Hematopoietic multipotent progenitor cell (in vitro differentiated cells): Measurements from ENCODE around the gene NCAPH2. TPM values are rescaled to one million over a fixed set of nuclear protein-coding genes. Genes with fewer than 3 reads are reported as not detected.
"Not testable (repeated sequence)": the region's sequence is repeated elsewhere in the genome, so short reads cannot be mapped to it uniquely, and the experiment has no call there.

Source experiments
- DNase-seq, 3 donors: peaks; one replicate each; pipeline ENCODE4 v3.0.0-alpha.2; 2011 to 2015; ENCODE audit warnings: low read depth in 2 of 3, low spot score in 2 of 3
- total RNA-seq: library from RNA; depleted of rRNA; stranded (reverse); fragments of >200 nt; gene quantifications from one replicate; pipeline ENCODE4 v1.2.3, GENCODE V29; 2012

NCAPH2 gene
- total RNA-seq, 1 donor = 38.2 TPM

DNA sequence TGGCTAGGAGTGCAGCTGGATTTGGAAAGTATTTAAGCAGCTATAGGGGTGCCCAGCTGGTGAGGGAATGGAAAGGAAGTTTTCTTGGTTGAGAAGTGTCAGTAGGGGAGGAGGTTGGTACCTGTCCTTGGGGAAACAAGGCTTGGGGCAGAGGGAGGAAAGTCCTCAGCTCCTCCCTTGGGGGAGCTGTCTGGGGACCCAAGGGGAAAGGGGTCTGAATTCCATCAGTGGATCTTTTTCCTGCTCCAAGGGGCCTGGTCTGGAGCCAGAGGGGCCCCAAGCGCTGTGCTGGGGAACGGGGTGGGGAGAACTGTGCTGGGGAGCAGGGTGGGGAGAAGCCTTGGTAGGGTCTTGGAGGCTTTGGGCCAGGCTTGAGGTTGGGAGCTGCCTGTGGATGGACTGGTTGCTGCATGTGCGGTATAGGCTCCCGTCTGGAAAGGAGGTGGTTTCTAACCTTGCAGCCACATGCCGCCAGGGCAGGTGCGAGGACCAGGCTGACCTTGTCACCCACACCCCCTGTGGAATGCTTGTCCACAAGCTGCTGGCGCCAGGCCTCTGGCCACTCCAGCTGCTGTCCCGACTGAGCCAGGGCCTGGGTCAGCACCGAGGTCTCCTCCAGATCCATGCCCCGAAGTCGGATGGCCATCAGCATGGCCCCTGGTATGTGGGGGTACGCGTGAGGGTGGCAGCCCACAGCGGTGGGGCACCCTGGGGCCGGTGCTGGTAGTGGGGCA, 20.8 kb downstream of the NCAPH2 start:
- no peak for DNase-seq

GRCh38 chr22:50529416-50529896, 21.4 kb downstream of the NCAPH2 start:
- no peak for DNase-seq

DNA sequence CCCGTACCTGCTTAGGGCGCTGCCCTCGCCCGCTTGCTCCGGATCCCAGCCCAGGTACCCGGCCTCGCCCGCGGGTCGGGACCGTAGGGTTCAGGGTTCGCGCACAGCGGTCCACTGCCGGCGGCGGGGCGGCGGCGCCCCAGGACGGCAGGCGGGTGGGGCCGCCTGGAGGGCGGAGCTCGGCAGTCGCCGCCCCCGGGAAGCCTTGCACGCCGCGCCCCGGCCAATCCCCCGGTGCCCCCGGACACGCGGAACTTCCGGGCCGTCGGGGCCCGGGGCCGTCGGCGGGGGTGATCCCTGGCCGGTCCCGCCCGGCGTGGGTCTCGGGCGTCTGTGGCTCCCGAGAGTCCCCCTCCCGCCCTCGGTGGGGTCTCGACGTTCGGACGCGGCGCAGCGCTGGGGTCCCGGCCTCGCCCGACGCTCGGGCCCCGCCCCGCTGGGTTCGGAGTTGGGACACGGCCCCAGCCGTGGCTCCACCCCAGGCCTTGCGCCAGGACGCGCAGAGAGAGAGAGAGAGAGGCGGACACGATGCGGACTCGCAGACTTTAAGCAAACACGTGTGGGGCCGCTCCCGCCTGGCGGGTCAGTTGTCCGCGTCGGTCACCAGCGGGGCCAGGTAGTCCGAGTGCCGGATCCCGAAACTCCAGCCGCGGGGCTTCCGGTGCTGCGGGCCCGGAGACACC, 22.0 kb downstream of the NCAPH2 start, which contains the start of gene TYMP:
TYMP (minus strand) TSS at position 116 of the 683 bp plus-strand sequence. CDS start 303 bp downstream, outside the sequence.
- peak in 2 of 3 donors; percentile 42 to 48 for DNase-seq

GRCh38 chr22:50530580-50530876, 22.5 kb downstream of the NCAPH2 start:
- DNase-seq = no peak

GRCh38 chr22:50530877-50531545, 23.0 kb downstream of the NCAPH2 start:
- DNase-seq = peak in 2 of 3 donors; percentile 79 to 87

DNA sequence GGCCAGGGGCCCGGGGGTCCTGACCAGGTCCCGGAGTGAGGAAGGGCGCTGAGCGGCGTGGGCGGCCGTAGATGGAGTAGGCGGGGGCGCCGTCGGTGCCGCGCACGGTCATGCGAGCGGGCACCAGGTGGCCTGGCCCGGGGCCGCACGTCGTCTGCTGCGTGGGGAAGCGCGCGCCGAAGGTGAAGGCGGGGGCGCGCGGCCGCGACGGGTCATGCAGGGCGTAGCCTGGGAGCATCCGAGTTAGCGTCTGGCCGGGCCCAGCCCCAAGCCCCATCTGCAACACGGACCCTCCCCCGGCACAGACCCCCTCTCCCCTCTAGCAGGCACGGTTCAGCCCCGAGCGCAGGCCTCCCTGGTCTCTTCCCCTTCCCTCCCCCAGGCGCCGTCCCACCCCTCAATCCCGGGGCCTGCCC, 23.5 kb downstream of the NCAPH2 start:
- DNase-seq = peak in 2 of 3 donors; percentile 52 to 57

DNA sequence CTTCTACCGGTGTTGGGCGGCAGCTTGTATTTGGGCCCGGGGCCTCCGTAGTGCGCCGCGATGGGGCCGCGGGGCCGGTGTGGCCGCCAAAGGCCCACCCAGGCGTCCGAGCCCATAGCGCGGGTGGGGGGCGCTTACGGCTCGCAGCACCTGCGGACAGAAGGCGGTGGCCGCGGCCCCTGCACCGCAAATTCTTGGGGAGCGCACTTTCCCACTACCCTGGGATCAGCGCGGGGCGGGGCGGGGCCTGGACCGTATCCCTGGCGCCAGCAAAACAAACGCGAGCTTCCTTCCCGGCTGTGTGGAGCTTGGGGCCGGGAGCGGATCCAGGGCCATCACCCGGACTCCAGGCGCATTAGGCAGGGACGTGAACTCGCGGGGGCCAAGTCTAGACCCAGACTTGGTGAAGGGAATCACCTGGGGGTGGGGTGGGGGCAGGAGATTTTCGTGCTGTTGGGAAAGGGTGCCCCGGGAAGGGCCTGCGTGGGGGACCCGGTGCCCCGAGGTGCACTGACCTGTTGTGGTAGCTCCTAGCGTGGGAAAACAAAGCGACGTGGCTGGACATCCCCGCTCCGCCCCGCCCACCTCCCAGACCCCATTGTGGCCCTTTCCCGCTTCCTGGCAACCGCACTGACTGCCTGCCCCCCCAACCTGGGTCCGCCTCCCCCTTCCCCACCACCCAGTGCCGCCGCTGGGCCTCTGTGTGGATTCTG, 24.1 kb downstream of the NCAPH2 start:
- DNase-seq = no peak

DNA sequence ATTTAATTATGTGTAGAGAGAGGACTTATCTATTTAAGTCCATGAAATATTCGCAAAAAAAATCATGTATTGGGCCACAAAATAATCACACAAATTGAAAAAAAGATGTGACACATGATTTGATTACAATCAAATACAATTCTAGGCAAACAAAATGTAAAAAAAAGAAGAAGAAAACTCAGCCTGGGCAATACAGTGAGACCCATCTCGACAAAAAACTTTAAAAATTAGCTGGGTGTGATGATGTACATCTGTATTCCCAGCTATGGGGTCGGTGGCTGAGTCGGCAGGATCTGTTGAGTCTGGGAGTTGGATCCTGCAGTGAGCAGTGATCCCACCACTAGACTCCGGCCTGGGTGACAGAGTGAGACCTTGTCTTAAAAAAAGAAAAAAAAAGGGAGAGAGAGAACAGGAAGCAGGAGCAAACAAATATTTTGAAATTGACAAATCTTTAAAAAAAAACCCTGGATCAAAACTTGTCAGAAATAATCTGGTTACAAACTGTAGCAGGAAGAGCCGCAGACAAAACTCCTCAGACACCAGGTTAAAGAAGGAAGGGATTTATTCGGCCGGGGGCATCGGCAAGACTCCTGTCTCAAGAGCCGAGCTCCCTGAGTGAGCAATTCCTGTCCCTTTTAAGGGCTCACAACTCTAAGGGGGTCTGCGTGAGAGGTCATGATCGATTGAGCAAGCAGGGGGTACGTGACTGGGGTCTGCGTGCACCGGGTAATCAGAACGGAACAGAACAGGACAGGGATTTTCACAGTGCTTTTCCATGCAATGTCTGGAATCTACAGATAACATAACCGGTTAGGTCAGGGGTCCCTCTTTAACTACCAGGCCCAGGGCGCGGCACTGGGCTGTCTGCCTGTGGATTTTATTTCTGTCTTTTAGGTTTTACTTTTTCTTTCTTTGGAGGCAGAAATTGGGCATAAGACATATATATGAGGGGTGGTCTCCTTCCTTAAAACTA, 25.1 kb downstream of the NCAPH2 start:
- DNase-seq = no peak

DNA sequence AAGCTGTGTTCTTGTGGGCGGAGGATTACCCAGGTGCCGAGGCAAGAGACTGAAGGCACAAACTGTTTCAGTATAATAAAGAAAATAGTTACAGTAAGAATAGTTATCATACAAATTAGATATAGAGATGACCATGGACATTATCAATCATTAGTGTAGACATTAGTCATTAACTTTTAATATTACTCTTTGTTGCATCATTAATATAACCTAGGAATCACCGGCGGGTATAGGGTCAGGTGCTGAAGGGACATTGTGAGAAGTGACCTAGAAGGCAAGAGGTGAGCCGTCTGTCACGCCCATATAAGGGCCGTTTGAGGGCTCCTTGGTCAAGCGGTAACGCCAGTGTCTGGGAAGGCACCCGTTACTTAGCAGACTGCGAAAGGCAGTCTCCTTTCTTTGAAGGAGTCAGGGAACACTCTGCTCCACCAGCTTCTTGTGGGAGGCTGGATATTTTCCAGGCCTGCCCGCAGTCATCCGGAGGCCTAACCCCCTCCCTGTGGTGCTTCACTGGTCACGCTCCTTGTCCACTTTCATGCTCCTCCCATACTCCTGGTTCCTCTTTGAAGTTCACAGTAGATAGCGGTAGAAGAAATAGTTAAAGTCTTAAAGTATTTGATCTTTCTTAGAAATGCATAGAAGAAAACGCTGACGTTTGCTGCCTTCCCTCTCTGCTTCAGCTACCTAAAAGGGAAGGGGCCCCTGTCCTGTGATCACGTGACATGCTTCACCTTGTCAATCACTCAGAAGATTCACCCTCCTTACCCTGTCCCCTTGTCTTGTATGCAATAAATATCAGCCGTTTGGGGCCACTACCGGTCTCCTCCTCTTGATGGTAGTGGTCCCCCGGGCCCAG, 26.1 kb downstream of the NCAPH2 start:
- DNase-seq = not testable (repeated sequence)

DNA sequence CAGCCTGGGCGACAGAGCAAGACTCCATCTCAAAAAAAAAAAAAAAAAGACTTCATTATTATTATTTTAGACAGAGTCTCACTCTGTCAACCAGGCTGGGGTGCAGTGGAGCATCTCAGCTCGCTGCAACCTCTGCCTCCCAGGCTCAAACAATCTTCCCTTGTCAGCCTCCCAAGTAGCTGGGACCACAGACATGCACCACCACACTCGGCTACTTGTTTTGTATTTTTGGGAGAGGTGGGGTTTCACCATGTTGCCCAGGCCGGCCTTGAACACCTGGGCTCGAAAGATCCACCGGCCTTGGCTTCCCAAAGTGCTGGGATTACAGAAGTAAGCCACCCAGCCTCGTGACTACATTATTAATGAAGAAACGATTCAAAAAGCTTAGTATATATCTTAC, 27.1 kb downstream of the NCAPH2 start:
- no peak for DNase-seq

DNA sequence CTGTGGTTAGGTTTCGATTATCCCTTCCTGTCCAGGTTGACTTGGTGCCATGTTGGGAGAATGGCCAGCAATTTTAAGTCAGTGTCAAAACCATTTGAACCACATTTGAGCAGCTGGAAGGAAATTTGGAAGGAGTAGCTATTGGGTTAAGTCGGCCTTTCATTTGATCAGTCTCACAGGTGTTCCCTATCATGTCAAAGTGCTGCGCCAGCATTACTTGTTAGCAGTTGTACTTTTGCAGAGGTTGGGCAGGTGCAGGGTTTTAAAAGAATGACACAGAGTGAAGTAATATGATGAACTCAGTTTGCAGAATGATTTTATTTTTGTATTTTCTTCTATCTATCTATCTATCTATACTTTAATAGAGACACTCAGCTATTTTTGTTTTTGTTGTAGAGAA, 28.2 kb downstream of the NCAPH2 start:
- no peak for DNase-seq

DNA sequence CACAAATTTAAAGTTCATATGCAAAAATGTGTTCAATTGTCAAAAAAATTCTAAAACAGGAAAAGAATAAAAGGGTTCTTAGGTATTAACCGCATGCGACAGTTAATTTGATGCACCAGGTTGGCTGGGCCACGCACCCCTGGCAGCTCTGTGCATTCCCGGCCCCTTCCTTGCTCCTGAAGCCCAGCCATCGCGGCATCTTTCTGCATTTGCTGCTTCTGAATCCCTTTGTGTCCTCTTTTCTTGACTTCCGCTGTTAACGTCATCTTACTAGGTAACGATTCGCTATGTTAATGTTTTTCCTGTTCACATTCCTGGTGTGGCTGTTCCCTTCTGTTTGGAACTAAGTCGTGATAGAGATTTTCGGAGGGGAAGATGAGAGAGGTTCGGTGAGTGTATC, 29.7 kb downstream of the NCAPH2 start:
- no peak for DNase-seq

DNA sequence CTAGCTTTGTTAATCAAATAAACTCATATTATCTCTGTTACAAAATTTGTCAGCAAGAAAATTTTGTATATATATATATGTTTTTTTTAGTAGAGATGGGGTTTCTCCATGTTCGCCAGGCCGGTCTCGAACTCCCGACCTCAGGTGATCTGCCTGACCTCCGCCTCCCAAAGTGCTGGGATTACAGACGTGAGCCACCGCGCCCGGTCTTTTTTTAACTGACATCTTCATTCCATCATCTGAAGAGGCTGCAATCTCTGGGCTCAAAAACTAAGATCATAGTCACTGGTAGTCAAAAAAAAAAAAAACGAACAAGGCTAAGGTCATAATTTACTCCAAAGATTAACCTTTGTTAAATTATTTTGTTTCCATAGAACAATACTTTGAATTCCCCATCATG, 32.4 kb downstream of the NCAPH2 start:
- DNase-seq = no peak

GRCh38 chr22:50541667-50542026, 33.6 kb downstream of the NCAPH2 start:
- not testable (repeated sequence) for DNase-seq

GRCh38 chr22:50542416-50542927, 34.4 kb downstream of the NCAPH2 start:
- DNase-seq = no peak

GRCh38 chr22:50544078-50544745, 36.2 kb downstream of the NCAPH2 start:
- DNase-seq = peak; percentile 69 to 86 (median 78)

DNA sequence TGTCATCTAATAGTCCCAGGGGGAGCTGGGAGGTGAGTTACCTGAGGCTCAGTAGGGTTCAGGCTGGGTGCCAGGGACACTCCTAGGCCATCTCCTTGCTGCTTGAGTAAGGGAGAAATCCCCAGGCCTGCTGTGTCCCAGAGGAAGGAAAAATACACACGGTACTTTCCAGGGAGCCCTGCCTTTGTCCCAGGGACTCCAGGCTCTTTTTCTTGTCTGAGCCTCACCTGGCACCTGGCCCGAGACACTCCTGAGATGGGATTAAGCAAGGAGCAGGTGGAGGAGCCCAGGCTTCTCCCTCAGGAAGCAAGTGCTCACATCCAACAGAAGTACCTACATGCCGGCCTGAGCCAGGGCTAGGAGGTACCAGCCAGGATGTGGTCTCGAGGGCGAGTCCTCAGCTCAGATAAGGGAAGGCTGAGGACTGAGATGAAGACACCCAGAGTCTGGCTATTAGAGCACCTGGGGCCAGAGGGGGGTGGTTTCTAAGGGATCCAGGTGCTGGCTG, 36.8 kb downstream of the NCAPH2 start:
- no peak for DNase-seq
